Measurements from ENCODE around the gene SUMF1.
"Not testable (repeated sequence)": the region's sequence is repeated elsewhere in the genome, so short reads cannot be mapped to it uniquely, and the experiment has no call there.

SUMF1 gene

DNA sequence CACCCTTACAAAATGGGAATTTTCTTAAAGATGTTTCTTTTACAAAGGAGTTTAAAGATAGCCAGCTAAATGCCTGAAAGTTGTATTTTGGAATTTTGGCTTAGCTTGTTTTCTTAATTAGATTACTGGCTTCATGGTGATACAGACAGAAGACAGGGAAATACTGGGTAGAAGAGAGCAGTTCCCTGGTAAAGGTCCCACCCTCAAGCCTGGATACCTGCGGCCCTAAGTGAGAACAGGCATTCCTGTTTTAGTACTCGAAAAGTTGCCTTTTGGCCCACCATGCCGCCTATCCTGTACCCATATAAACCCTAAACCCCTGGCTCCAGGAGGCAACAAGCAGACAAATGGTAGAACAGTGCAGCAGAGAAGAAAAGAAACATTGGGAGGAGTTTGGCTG lies 134.5 kb downstream of the SUMF1 start:
- DNase-seq = no peak

DNA sequence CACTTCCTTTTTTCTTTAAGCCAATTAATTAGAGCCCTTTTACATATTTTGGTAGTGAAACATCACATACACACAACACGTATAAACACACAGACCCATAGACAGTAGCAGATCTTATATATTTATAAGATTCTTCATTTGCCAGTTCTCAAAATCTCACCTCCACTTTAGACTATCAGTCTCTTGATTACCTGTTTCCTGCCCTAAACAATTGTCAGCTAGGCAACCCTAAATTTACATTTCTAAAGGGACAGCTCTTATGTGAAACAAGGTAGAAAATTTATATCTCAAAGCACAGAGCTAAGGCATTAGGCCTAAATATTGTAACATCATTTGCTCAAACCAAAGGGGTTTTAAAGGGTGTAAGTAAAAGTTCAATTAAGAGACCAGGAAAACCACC lies 135.0 kb downstream of the SUMF1 start:
- DNase-seq = no peak

DNA sequence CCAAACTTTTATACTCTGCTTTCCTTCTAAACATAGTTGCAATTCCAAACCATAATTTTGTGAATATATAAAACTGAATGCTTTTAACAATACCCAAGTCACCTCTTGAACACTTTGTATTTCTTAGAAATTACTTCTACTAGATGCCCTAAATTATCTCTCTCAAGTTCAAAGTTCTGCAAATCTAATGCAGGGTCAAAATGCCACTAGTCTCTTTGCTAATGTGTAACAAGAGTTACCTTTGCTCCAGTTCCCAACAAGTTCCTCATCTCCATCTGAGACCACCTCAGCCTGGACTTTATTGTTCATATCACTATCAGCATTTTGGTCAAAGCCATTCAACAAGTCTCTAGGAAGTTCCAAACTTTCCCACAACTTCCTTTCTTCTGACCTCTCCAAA lies 137.3 kb downstream of the SUMF1 start:
- not testable (repeated sequence) for DNase-seq

DNA sequence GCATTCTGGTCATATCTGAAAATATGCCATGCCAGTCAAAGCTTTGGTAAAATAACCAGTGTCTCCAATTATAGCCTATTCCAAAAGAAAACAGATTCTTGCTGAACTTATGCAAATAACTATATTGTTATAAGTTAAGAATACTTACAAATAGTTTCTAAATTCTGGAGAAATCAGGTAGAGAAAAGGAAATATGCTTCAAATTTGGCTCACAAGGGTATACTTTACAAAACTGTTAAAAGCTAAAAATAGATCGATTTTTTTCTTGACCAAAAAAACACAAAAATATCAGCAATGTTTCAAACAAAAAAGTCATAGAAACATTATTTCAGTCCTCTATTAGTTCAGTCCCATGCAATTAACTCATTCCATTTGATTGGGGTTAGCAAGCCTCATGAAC lies 140.2 kb downstream of the SUMF1 start:
- no peak for DNase-seq

DNA sequence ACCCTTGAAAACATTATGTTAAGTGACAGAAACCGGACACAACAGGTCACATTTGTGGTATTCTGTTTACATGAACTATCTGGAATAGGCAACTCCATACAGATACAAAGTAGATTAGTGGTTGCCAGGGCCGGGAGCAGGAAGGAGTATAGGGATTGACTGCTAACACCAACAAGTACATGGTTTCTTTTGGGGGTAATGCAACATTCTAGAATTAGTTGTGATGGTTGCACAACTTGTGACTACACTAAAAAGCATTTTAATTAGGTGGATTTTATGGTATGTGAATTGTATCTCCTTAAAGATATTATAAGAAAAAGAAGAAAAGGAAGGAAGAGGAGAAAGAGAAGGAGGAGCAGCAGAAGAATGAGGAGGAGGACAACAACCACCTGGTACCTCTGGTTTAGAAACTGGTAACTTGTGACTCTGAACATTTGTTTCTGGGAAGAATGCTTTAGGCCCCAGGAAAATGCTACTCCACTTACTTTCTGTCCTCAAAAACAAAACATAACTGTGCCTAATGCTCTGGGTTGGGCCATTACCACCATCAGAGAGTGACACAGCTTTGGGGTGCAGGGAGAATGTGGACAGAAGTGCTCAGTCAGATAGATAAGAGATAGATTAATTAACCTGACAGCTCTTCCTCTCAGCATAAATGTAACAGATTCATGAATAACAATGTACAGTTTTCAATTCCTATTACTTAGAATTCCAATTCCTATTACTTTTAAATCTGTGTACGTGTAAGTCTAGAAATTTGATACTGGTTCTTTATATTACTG lies 143.6 kb downstream of the SUMF1 start:
- DNase-seq = no peak

DNA sequence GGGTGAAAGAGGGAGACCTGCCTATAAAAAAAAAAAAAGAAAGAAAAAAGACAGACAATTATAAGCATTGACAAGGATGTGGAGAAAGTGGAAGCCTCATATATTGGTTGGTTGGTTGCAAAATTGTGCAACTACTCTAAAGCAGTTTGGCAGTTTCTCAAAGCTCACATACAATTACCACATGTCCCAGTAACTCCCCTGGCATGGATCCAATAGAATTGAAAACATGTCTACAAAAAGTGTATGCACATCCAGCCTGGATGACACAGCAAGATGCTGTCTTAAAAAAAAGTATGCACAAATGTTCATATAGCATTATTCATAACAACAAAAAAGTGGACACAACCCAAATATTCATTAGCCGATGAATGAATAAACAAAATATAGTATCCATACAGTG lies 144.4 kb downstream of the SUMF1 start:
- DNase-seq = no peak

DNA sequence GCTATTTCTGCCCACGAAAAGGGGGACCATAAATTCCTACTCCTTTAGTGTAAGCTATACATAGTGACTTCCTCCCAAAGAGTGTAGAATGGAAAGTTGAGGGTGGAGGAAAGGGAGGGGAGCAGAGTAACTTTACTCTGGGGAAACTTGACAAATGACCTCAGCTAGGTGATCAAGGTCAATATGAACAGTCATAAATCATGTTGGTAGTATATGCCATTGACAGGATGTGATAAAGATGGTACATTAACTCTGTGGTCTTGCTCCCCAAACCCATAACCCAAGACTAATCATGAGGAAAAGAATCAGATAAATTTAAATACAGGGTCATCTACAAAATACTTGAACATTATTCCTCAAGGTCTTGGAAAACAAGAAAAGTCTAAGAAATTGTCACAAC lies 145.3 kb downstream of the SUMF1 start:
- DNase-seq = no peak

DNA sequence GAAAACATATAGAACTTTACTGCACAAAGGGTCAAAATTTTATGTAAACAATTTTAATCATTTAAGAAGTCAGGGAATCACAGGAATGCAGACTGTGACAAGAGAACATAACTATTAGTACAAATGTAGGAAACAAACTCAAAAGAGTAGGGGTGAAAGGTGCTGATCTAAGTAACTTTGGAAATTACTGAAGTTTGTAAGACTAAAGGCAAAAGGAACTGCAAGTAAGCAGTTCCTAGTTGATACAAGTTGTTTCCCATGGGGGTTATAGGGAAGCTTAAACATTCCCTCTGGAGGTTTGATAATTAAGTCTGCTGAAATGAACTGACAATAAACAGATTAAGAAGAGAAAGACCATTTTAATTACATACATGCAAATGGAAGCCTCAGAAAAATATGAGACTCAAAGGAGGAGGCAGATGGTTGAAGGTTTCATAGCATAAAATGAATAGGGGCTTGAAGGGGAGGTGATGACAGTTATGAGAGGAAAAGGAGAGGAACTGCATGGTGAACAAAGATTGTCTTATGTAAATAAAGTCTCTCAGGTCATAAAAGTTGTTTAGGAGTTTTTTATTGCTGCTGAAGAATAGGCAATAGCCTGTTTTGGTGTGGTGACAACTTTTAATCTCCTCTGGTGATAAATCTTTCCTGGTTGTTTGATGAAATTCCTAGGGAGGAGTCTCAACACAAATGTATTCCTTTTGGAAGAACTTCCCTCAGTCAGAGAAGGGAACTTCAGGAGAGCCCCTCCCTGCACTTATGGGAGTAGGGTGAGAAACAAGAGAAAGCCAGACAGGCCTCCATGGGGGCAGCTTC lies 146.8 kb downstream of the SUMF1 start:
- DNase-seq = no peak

DNA sequence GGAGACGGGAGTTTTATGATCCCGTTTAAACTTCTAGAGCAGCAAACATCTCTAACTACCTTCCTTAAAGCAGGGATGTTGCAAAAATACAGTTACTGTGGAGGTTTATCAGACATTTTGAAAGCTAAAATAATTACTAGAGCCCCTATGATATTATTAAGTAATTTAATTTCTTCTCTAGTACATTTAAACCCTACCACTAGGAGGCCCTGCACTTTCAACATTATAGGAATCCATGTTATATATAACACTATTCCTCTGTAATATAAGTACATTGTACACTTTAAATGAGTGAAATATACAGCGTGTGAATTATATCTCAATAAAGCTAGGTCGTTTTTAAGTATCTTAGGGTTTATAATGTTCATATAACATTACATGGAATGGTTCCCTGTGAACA lies 152.4 kb downstream of the SUMF1 start:
- DNase-seq = no peak

DNA sequence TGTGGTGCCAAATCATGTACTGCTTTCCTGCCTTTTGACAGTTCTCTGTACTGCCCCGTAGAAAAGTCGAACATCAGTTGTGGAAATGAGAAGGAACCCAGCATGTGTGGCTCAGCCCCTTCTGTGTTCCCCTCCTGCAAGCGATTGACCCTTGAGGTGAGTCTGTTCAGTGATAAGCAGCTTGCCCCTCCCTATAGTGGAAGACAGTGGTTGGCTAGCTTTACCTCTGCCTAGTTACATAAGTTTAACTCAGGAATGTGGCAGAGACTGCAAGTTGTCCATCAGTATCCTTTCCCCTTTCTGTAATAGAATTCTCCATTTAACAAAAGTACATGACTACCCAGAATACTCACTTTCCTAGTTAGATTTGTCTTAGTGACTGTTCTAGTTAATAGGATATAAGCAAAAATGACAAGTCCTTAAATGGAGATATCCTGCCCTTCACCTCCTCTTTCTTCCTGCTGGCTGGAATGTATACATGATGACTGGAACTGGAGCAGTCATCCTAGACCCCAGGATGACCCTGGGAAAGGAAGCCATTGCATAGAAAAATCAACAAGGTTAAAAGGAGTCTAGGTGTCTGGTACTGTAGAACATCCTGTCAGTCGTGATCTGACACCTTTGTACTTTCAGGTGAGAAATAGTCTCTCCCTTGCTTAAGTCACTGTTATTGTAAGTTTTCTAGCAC lies 153.3 kb downstream of the SUMF1 start:
- DNase-seq = no peak

DNA sequence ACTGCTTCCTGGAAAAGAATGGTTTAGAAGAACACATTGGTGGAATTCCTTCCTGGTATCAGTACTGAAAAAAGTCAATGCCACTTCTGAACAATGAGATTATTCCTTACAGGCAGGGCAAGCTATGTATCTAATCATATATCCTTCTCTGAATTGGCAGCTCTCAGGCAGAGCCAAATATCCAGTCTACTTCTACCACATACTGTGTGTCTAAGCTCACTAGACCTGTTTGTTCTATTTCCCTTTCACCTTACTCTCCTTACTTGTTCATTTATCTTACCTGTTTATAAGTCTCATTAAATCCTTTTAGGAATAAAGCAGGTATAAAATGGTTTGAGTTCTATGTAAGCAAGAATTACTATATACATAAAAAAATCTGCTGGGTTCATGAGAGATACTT lies 155.6 kb downstream of the SUMF1 start:
- DNase-seq = no peak
